ENCODE measurements around the gene FHIT.

DNA sequence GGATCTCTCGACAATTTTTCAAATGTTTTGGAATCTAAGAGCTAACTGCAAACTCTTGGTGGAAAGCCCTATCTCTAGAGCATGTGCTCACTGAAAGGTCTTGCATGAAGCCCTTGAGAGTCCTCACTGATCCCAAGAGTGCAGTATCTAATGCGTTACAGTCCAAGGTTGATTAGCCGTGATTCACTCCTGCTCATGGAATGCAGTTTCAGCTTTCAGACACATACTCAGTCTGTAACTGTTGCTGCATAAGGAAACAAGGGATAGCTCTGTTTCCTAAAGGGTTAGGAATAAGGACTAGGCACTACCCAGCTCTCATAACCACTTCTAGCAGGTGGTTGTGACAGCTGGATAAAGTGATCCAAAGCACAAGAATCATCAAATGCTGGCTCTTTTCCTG, 1514.0 kb downstream of the FHIT start:
- TF ChIP-seq, protein P1, sequence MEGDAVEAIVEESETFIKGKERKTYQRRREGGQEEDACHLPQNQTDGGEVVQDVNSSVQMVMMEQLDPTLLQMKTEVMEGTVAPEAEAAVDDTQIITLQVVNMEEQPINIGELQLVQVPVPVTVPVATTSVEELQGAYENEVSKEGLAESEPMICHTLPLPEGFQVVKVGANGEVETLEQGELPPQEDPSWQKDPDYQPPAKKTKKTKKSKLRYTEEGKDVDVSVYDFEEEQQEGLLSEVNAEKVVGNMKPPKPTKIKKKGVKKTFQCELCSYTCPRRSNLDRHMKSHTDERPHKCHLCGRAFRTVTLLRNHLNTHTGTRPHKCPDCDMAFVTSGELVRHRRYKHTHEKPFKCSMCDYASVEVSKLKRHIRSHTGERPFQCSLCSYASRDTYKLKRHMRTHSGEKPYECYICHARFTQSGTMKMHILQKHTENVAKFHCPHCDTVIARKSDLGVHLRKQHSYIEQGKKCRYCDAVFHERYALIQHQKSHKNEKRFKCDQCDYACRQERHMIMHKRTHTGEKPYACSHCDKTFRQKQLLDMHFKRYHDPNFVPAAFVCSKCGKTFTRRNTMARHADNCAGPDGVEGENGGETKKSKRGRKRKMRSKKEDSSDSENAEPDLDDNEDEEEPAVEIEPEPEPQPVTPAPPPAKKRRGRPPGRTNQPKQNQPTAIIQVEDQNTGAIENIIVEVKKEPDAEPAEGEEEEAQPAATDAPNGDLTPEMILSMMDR (IDR thresholded peaks at IDR 0.05): no peak
- TF ChIP-seq POLR2A (IDR thresholded peaks at IDR 0.05): no peak
- TF ChIP-seq POLR2AphosphoS5 (IDR thresholded peaks at IDR 0.05): no peak

Data from suprapubic skin (tissue), 4 donors.